ENCODE data around the gene AMMECR1. TPM values are rescaled to one million over a fixed set of nuclear protein-coding genes. Genes with fewer than 3 reads are reported as not detected.
"Not testable (repeated sequence)": the region's sequence is repeated elsewhere in the genome, so short reads cannot be mapped to it uniquely, and the experiment has no call there.

The AMMECR1 gene
- total RNA-seq, 4 donors from 2014 or later: 7.1 to 15.3 (median 11.0) TPM

DNA sequence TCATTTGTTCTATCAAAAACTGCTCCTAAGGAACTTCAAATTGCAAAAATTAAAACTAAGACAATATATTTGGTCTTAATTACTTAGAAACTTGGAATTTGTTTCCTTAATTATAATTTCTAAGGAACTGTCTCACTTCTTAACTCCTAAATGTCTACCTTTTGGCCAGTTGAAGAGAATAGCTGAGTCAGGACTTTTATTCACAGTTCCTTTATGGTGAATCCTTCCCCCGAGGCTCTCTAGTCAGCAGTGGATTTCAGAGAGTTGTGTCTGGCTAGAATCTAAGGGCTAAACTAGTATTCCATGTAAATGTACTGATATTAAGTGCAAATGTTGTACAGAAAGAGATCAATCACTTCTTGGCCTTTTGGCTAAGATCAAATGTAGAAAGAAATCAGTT lies 69.3 kb downstream of the AMMECR1 start:
- 59 to 76% methylated on average over 1 of the region's 1 CpG for WGBS, 2 donors
- no peak for TF ChIP-seq CTCF (IDR thresholded peaks at IDR 0.05)
- no peak for TF ChIP-seq POLR2A (IDR thresholded peaks at IDR 0.05)
- intact Hi-C loops (cut with DNase I; ENCODE audit: low total_unique reads): no loop called here
- H3K4me3 ChIP-seq (ENCODE audit: low read depth, poor library complexity, severe bottlenecking): no peak overlapping the region
- DNase-seq (ENCODE audit: low spot score in 2 of 2): no peak

DNA sequence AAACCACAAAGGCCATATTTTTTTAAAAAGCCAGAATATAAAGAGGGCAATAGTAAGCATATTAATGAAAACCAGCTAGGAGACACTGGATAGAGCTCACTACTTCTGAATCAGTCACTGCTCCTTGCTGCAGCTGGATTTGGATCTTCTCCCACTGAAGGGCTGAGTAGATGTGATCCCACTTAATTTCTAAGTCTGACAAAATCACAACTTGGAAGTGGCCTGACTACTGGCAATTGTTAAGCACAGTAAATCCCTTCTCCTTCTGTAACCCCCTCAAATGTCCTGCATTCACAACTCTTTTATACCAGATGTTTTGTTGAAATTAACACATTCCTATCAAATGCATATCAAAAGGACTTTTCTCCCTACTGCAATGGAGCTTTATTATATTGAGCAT lies 72.9 kb downstream of the AMMECR1 start:
- TF ChIP-seq POLR2A (IDR thresholded peaks at IDR 0.05) (no peak), CTCF (IDR thresholded peaks at IDR 0.05) (no peak)
- DNase-seq (ENCODE audit: low spot score in 2 of 2): no peak
- no peak overlapping the region for H3K4me3 ChIP-seq (ENCODE audit: low read depth, poor library complexity, severe bottlenecking)
- intact Hi-C loops (cut with DNase I; ENCODE audit: low total_unique reads): no loop called here

DNA sequence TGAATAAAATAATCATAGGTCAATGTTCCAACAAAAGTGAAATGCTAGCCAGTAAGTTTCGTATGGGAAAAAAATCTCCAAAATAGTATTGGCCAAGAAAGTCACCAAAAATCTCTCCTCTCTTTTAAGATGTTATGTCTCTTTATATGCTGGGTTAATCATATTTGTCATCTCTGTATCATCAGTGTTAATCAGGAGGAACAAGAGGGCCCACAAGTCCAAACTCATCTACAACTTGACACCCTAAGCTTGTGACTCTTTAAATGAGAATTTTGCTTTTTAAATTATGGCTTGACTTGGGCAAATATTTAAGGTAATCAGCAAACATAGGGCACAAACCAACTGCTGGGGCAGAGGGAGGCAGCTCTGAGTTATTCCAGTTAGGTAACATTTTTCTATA lies 75.5 kb downstream of the AMMECR1 start:
- DNase-seq (ENCODE audit: low spot score in 2 of 2): no peak
- H3K4me3 ChIP-seq (ENCODE audit: low read depth, poor library complexity, severe bottlenecking): no peak overlapping the region
- WGBS, 2 donors: 35 to 62% methylated on average over 1 of the region's 1 CpG
- TF ChIP-seq CTCF (IDR thresholded peaks at IDR 0.05): no peak
- TF ChIP-seq POLR2A (IDR thresholded peaks at IDR 0.05): no peak
- intact Hi-C loops (cut with DNase I; ENCODE audit: low total_unique reads): no loop called here

- intact Hi-C loops (cut with DNase I; ENCODE audit: low total_unique reads): no loop called here
- 58 to 77% methylated on average over 1 of the region's 1 CpG for WGBS, 2 donors
- no peak for TF ChIP-seq POLR2A (IDR thresholded peaks at IDR 0.05)
- no peak for TF ChIP-seq CTCF (IDR thresholded peaks at IDR 0.05)
- H3K4me3 ChIP-seq (ENCODE audit: low read depth, poor library complexity, severe bottlenecking): no peak overlapping the region
- DNase-seq (ENCODE audit: low spot score in 2 of 2): peak in 1 of 2 donors; percentile 14
Measured at GRCh38 chrX:110241816-110242215, 76.1 kb downstream of the AMMECR1 start.

DNA sequence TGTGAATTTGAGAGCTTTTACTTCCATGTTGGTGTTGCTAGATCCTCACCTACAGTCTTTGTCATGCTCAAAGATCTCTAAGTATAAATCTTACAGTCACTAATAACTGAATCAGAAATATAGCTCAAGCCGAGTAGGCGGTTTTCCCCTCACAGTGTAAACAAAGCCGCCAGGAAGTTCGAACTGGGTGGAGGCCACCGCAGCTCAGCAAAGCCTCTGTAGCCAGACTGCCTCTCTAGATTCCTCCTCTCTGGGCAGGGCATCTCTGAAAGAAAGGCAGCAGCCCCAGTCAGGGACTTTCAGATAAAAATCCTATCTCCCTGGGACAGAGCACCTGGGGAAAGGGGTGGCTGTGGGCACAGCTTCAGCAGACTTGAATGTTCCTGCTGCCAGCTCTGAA lies 79.6 kb downstream of the AMMECR1 start:
- WGBS, 2 donors: 75 to 77% methylated on average over 4 to 5 of the region's 5 CpGs
- DNase-seq (ENCODE audit: low spot score in 2 of 2); intact Hi-C loops (cut with DNase I; ENCODE audit: low total_unique reads); H3K4me3 ChIP-seq (ENCODE audit: low read depth, poor library complexity, severe bottlenecking): not testable (repeated sequence)

- intact Hi-C loops (cut with DNase I; ENCODE audit: low total_unique reads); H3K4me3 ChIP-seq (ENCODE audit: low read depth, poor library complexity, severe bottlenecking); DNase-seq (ENCODE audit: low spot score in 2 of 2): not testable (repeated sequence)
- WGBS, 2 donors: 89 to 93% methylated on average over 3 of the region's 3 CpGs
Measured at GRCh38 chrX:110231485-110231884, 86.4 kb downstream of the AMMECR1 start.

DNA sequence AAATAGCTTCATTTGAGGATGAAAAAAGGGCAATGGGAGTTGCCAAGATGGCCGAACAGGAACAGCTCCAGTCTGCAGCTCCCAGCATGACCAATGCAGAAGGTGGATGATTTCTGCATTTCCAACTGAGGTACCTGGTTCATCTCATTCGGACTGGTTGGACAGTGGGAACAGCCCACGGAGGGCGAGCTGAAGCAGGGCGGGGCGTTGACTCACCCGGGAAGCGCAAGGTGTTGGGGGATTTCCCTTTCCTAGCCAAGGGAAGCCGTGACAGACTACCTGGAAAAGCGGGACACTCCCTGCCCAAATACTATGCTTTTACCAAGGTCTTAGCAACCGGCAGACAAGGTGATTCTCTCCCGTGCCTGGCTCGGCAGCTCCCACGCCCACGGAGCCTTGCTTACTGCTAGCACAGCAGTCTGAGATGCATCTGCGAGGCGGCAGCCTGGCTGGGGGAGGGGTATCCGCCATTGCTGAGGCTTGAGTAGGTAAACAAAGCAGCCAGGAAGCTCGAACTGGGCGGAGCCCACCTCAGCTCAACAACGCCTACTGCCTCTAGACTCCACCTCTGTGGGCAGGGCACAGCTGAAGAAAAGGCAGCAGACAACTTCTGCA lies 88.3 kb downstream of the AMMECR1 start:
- H3K4me3 ChIP-seq (ENCODE audit: low read depth, poor library complexity, severe bottlenecking); intact Hi-C loops (cut with DNase I; ENCODE audit: low total_unique reads): not testable (repeated sequence)
- WGBS, 2 donors: 49 to 60% methylated on average over 8 to 21 of the region's 21 CpGs
- peak; percentile 27 to 87 for DNase-seq (ENCODE audit: low spot score in 2 of 2)
